Measurements from ENCODE around the gene KAT8. TPM values are rescaled to one million over a fixed set of nuclear protein-coding genes. Genes with fewer than 3 reads are reported as not detected.

KAT8 gene
- total and polyA plus RNA-seq, 2 of the 13 experiments (the other 11 are each of a cell fraction or from before 2014, with no cell fraction given): 79.0 to 84.2 TPM

- Histone ChIP-seq H4K20me1 (ENCODE audit: insufficient read depth, low read length) (no peaks in the 10 kb centered on the region), H3K27ac (ENCODE audit: extremely low read length, insufficient read depth, low read length) (peak overlapping the region; percentile 64), H3K9ac (ENCODE audit: insufficient read depth, low read depth, low read length) (no peak overlapping the region)
Observed at GRCh38 chr16:31112711-31113110, 4.8 kb upstream of the KAT8 start.

DNA sequence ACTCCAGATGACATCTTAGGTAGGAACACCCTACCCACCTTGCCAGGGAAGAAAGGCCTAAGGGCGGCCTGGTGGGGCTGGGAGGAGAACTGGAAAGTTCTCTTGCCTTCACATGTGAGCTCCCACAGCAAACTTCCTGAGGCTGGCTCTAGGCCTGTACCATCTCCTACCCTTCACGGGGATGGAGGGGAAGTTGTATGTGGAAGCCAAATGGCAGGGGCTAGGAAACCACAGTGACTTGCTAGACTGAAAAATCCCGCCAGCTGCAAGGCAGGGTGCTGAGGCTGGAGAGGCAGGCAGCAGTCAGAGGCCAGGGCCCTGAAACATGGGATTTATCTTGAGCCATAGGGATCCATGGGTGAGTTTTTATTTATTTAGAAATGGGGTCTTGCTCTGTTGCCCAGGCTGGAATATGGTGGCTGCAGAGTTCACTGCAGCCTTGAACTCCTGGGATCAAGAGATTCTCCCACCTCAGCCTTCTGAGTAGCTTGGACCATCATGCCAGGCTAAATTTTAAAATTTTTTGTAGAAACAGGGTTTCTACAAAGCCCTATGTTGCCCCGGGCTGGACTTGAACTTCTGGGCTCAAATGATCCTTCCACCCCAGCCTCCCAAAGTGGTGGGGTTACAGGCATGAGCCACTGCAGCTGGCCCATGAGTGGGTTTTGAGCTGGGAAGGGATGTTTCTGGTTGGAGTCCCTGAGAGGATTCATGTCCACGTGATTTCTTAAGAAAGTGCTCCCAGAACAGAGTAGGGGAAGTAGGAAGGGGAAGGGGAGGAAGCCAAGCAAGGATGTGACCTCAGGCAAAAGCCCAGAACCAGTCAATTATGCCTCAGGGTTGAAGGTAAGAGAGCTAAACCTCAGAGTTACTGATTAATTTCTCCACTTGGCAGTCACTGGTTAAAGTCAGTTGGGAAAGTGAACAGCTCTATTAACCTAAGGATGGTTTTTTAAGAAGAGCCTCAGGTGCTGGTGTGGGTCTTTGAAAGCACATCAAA lies 4.0 kb upstream of the KAT8 start:
- peak overlapping the region; percentile 64 for H3K27ac ChIP-seq (ENCODE audit: extremely low read length, insufficient read depth, low read length)
- H3K9ac ChIP-seq (ENCODE audit: insufficient read depth, low read depth, low read length): no peak overlapping the region
- peaks cover 44% of the 10 kb centered on the region for H3K4me1 ChIP-seq (ENCODE audit: insufficient read depth, low read length)
- ATAC-seq (peak; percentile 34), FAIRE-seq (peak; percentile 89), DNase-seq (ENCODE audit: low spot score) (peak; percentile 57)
- BruUV-seq (replicated peaks): no TSS peak
- 0 out of 2 replicates have a peak, but pooled peaks cover 3% of the 10 kb centered on the region for H4K20me1 ChIP-seq (ENCODE audit: insufficient read depth, low read length)
- H3K9me3 ChIP-seq (ENCODE audit: low read length): no peaks in the 10 kb centered on the region
- in situ Hi-C loops (cut with HindIII; ENCODE audit: extremely low pct_ligation_motif_present, low pct_unique_long_range_greater_than_20kb): no loop called here
- H3K79me2 ChIP-seq (ENCODE audit: insufficient read depth, low read length): peaks cover 18% of the 10 kb centered on the region
- H2AFZ ChIP-seq (ENCODE audit: low read length): no peak overlapping the region
- CTCF ChIA-PET (ENCODE audit: low intra/inter-chr PET ratio, low total read pairs): no interaction called here
- no peaks in the 10 kb centered on the region; a peak in 1 of 5 replicates for H3K27me3 ChIP-seq (ENCODE audit: control insufficient read depth in 1 of 2, insufficient read depth in 2 of 2, low read length in 2 of 2)
- no peak overlapping the region for H3K4me3 ChIP-seq (replicated peaks in 1 of 3; ENCODE audit: insufficient read depth in 1 of 3, low read depth in 2 of 3, low read length in 3 of 3)
- 62% methylated on average over 5 of the region's 5 CpGs for WGBS (ENCODE audit: low lambda C conversion rate)
- peaks cover 20 to 35% of the 10 kb centered on the region in 2 experiments for H3K36me3 ChIP-seq (replicated peaks in 1 of 2; ENCODE audit: control insufficient read depth in 1 of 2, insufficient read depth in 2 of 2, low read length in 2 of 2)
- H3K4me2 ChIP-seq (ENCODE audit: low read depth, low read length): peak overlapping the region; percentile 48
- POLR2A ChIA-PET: interaction anchor here (0.6 to 3.3 kb wide), 13 partner anchors 8 to 128 kb away, joined by 3 to 21 read pairs (median 3); partner anchors contain the start of genes FUS, HSD3B7, ZNF646 and ZNF668
- intact Hi-C loops (cut with micrococcal nuclease; ENCODE audit: unreplicated experiment): no loop called here
- TF ChIP-seq, protein P1, sequence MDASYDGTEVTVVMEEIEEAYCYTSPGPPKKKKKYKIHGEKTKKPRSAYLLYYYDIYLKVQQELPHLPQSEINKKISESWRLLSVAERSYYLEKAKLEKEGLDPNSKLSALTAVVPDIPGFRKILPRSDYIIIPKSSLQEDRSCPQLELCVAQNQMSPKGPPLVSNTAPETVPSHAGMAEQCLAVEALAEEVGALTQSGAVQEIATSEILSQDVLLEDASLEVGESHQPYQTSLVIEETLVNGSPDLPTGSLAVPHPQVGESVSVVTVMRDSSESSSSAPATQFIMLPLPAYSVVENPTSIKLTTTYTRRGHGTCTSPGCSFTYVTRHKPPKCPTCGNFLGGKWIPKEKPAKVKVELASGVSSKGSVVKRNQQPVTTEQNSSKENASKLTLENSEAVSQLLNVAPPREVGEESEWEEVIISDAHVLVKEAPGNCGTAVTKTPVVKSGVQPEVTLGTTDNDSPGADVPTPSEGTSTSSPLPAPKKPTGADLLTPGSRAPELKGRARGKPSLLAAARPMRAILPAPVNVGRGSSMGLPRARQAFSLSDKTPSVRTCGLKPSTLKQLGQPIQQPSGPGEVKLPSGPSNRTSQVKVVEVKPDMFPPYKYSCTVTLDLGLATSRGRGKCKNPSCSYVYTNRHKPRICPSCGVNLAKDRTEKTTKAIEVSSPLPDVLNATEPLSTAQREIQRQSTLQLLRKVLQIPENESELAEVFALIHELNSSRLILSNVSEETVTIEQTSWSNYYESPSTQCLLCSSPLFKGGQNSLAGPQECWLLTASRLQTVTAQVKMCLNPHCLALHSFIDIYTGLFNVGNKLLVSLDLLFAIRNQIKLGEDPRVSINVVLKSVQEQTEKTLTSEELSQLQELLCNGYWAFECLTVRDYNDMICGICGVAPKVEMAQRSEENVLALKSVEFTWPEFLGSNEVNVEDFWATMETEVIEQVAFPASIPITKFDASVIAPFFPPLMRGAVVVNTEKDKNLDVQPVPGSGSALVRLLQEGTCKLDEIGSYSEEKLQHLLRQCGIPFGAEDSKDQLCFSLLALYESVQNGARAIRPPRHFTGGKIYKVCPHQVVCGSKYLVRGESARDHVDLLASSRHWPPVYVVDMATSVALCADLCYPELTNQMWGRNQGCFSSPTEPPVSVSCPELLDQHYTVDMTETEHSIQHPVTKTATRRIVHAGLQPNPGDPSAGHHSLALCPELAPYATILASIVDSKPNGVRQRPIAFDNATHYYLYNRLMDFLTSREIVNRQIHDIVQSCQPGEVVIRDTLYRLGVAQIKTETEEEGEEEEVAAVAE (CRISPR knock-in tag; IDR thresholded peaks at IDR 0.05; ENCODE audit: borderline replicate concordance): peak; percentile 57; the same call in 1 of the 2 replicates
- TF ChIP-seq SIX4 (CRISPR knock-in tag; IDR thresholded peaks at IDR 0.05): no peak
- TF ChIP-seq DRAP1 (CRISPR knock-in tag; IDR thresholded peaks at IDR 0.05): 0 out of 2 replicates have a peak, but pooled peaks have one; percentile 40
- TF ChIP-seq PRPF4 (IDR thresholded peaks at IDR 0.05; ENCODE audit: low read depth, low read length, poor library complexity, severe bottlenecking): no peak
- TF ChIP-seq ZNF724P (CRISPR knock-in tag; IDR thresholded peaks at IDR 0.05; ENCODE audit: borderline replicate concordance): 0 out of 2 replicates have a peak, but pooled peaks have one; percentile 21
- TF ChIP-seq YY1 (IDR thresholded peaks at IDR 0.05; ENCODE audit: insufficient read depth, insufficient replicate concordance, low read depth, low read length): no peak

More at GRCh38 chr16:31112711-31113110, 4.8 kb upstream of the KAT8 start:
- H3K79me2 ChIP-seq (ENCODE audit: insufficient read depth, low read length): peaks cover 12% of the 10 kb centered on the region
- TF ChIP-seq KLF13 (CRISPR knock-in tag; IDR thresholded peaks at IDR 0.05) (0 out of 2 replicates have a peak, but pooled peaks have one; percentile 10), SRSF9 (IDR thresholded peaks at IDR 0.05; ENCODE audit: borderline replicate concordance, insufficient read depth, low read depth, low read length, poor library complexity, severe bottlenecking) (no peak)
- ATAC-seq: no peak
- no peaks in the 10 kb centered on the region for H3K9me3 ChIP-seq (ENCODE audit: low read length)
- H2AFZ ChIP-seq (ENCODE audit: low read length): no peak overlapping the region
- peaks cover 43% of the 10 kb centered on the region for H3K4me1 ChIP-seq (ENCODE audit: insufficient read depth, low read length)
- no peak overlapping the region for H3K4me3 ChIP-seq (replicated peaks in 1 of 3; ENCODE audit: insufficient read depth in 1 of 3, low read depth in 2 of 3, low read length in 3 of 3)
- FAIRE-seq: no peak
- no peak overlapping the region for H3K4me2 ChIP-seq (ENCODE audit: low read depth, low read length)
- H3K36me3 ChIP-seq (replicated peaks in 1 of 2; ENCODE audit: control insufficient read depth in 1 of 2, insufficient read depth in 2 of 2, low read length in 2 of 2): peaks cover 20 to 35% of the 10 kb centered on the region in 2 experiments
- no TSS peak for BruUV-seq (replicated peaks)
- intact Hi-C loops (cut with micrococcal nuclease; ENCODE audit: unreplicated experiment): no loop called here
- ChIA-PET POLR2A (interaction anchor here (0.9 to 1.5 kb wide), 3 partner anchors 13 to 39 kb away, joined by 3 read pairs; partner anchors contain the start of genes ZNF646 and ZNF668), CTCF (ENCODE audit: low intra/inter-chr PET ratio, low total read pairs) (no interaction called here)
- WGBS (ENCODE audit: low lambda C conversion rate): 93% methylated on average over 2 of the region's 2 CpGs
- in situ Hi-C loops (cut with HindIII; ENCODE audit: extremely low pct_ligation_motif_present, low pct_unique_long_range_greater_than_20kb): no loop called here
- H3K27me3 ChIP-seq (ENCODE audit: control insufficient read depth in 1 of 2, insufficient read depth in 2 of 2, low read length in 2 of 2): no peaks in the 10 kb centered on the region
- no peak for DNase-seq (ENCODE audit: low spot score)

All from HepG2 (cell line).